Erythroblast (primary cell): Measurements from ENCODE around the gene CEP104.

Experiments
- GATA1 ChIP-seq: IDR thresholded peaks from 2 replicates; pipeline ENCODE4 v1.6.1; 2011; ENCODE audit warnings: low read depth, mild to moderate bottlenecking, control low read depth, low read length, moderate library complexity
- POLR2A ChIP-seq: IDR thresholded peaks from 2 replicates; pipeline ENCODE4 v1.6.1; 2011; ENCODE audit warnings: mild to moderate bottlenecking, low read length

- no peak for TF ChIP-seq POLR2A
- TF ChIP-seq GATA1 = no peak
These were observed 47.2 kb upstream of the CEP104 start for GRCh38 chr1:3904006-3904842.
